ENCODE results near the gene TRAPPC8.
"Not testable (repeated sequence)": the region's sequence is repeated elsewhere in the genome, so short reads cannot be mapped to it uniquely, and the experiment has no call there.

TRAPPC8 gene

GRCh38 chr18:31942999-31943877, at the start of gene TRAPPC8:
TRAPPC8 (minus strand) TSS chr18:31943128; CDS start chr18:31942764, 364 bp downstream.
- in situ Hi-C loops (cut with HindIII; ENCODE audit: low sequenced_read_pairs), result no loop called here

GRCh38 chr18:31990823-31991222, 47.9 kb upstream of the TRAPPC8 start:
- in situ Hi-C loops (cut with HindIII; ENCODE audit: low sequenced_read_pairs), result no loop called here

DNA sequence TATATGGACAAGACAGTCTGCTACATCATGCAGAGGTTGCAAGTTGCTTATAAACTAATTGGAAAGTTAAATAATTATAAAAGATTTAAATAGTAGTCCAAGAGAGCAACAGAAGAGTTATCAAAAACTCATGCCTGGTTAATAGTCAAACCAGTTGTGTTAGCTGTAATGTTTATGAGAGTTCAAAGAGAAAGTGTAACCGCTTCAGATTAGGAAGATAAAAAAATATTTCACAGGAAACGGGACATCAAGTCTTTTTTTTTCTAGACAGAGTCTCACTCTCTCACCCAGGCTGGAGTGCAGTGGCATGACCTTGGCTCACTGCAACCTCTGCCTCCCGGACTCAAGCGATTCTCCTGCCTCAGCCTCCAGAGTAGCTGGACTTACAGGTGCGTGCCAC, 41.0 kb upstream of the TRAPPC8 start:
- in situ Hi-C loops (cut with HindIII; ENCODE audit: low sequenced_read_pairs), result no loop called here

- in situ Hi-C loops (cut with HindIII; ENCODE audit: low sequenced_read_pairs), result no loop called here
Observed at GRCh38 chr18:31983020-31983419, 40.1 kb upstream of the TRAPPC8 start.

- in situ Hi-C loops (cut with HindIII; ENCODE audit: low sequenced_read_pairs), result no loop called here
Observed at GRCh38 chr18:31980863-31981262, 37.9 kb upstream of the TRAPPC8 start.

- in situ Hi-C loops (cut with HindIII; ENCODE audit: low sequenced_read_pairs), result no loop called here
Observed at GRCh38 chr18:31979714-31980113, 36.8 kb upstream of the TRAPPC8 start.

GRCh38 chr18:31978616-31979015, 35.7 kb upstream of the TRAPPC8 start:
- in situ Hi-C loops (cut with HindIII; ENCODE audit: low sequenced_read_pairs), result no loop called here

DNA sequence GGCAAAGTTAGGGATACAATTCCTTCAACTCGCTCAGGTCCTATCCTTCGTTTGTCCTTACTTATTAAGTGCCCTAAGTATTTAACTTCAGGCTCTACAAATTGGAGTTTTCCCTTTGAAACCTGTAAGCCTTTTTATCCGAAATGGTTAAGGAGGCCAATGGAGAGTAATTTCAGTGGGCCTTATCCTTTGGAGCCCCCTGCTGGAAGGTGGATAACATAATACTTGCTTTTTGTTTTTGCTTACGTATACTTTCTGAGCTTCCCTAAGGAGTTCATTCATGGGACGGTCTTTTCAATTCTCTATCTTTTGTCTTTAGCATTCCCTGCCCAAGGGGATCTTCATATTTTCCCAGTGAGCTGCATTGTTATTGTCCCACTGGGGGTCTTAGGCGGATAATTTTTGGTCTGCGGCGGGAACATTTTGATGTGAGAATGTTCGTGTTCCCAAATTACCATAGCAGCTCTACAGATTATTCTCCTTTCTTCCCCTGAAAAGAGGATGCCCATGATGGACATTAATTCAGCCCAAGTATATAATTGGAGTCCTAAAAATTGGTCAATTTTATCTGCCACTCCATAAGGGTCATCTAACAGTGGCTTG, 34.4 kb upstream of the TRAPPC8 start:
- in situ Hi-C loops (cut with HindIII; ENCODE audit: low sequenced_read_pairs), result no loop called here

DNA sequence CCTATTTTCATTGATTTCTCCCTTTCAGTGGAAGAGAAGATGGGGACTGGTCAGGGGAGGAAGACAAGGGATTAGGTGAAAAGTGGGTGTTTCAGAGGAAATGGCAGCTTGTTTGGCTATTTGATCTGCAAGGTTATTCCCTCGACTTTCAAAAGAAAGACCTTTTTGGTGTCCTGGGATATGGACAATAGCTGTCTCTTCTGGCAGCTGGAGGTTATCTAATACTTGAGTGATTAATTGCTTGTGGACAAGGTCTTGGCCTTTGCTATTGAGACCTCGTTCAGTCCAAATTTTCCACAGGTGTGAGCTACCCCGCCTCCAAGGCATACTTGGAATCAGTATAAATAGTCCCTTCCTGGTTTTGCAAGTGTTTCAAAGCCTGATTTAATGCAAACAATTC, 33.3 kb upstream of the TRAPPC8 start:
- in situ Hi-C loops (cut with HindIII; ENCODE audit: low sequenced_read_pairs), result no loop called here

DNA sequence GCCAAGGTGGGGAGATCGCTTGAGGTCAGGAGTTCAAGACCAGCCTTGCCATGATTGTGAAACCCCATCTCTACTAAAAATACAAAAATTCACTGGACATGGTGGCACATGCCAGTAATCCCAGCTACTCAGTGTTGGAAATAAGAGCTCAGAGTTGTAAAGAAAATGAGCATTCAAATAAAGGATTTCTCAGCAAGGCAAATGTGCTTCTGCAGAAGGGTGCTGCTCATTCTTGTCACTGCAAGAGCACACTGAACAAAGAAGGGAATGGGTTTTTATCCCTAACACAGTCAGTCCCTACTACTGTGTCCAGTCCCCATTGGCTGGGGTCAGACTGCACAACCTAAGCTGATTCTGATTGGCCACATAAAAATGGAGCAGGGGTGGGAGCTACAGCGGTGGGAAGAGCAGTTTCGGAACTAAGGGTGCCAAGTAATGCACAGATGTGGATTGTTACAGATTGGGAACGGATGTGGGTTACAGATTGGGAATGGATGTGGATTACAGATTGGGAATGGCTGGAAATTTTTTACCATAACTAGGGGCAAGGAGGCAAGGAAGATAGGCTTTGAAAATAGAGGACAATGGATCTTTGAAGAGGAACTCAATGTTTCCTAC, 31.1 kb upstream of the TRAPPC8 start:
- in situ Hi-C loops (cut with HindIII; ENCODE audit: low sequenced_read_pairs), result no loop called here

DNA sequence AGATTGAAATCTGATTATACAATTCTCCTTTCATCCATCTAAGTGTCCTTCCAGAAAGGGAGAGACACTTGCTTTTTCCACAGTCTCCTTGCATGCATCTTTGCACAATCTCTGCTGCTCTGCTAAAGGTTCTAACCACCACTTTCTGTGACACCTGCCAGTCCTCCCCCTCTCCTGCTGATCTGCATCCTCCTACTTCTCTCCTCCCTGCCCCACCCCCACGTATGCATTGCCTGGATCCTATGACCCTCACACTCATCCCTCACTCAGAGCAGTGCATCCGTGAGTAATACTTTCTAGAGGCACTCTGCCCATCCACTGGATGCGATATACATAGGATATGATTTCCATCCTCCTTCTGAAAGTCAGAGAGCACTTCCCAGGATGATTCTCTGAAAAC, 27.7 kb upstream of the TRAPPC8 start:
- in situ Hi-C loops (cut with HindIII; ENCODE audit: low sequenced_read_pairs), result no loop called here

DNA sequence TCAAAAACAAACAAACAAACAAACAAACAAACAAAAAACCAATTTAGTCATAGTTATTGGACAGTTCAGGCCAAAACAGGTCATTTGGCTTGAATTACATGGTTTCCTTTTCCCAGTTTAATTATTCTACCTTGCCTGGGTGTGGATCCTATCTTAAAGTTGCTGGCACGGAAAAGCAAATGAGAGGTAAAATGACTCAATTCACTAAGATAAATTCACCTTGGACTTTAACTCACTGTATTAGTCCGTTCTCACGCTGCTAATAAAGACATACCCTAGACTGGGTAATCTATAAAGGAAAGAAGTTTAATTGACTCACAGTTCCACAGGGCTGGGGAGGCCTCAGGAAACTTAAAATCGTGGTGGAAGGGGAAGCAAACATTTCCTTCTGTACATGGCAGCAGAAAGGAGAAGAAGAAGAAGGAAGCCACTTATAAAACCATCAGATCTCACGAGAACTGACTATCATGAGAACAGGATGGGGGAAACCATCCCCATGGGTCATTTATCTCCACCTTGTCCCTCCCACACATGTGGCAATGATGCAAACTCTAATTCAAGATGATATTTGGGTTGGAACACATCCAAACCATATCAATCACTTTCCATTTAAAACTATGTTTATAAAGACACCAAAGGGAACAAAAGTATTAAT, 22.5 kb upstream of the TRAPPC8 start:
- in situ Hi-C loops (cut with HindIII; ENCODE audit: low sequenced_read_pairs), result no loop called here

GRCh38 chr18:31957728-31958127, 14.8 kb upstream of the TRAPPC8 start:
- in situ Hi-C loops (cut with HindIII; ENCODE audit: low sequenced_read_pairs), result no loop called here

GRCh38 chr18:31954349-31954748, 11.4 kb upstream of the TRAPPC8 start:
- in situ Hi-C loops (cut with HindIII; ENCODE audit: low sequenced_read_pairs), result no loop called here

DNA sequence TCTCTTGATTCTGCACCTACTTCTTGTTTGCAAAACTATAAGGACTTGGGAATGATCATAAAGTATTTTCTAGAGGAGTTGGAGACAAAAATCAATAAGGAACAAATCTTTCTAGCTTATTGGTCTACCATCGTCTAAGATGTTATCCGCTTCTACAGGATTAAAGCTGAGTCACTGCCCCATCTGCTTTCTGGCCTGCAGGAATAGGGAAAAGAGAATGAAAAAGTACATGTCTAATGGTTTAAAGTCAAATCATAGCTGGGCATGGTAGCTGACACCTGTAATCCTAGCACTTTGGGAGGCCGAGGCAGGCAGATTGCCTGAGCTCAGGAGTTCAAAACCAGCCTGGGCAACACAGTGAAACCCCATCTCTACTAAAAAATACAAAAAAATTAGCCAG, 10.8 kb upstream of the TRAPPC8 start:
- in situ Hi-C loops (cut with HindIII; ENCODE audit: low sequenced_read_pairs), result not testable (repeated sequence)

DNA sequence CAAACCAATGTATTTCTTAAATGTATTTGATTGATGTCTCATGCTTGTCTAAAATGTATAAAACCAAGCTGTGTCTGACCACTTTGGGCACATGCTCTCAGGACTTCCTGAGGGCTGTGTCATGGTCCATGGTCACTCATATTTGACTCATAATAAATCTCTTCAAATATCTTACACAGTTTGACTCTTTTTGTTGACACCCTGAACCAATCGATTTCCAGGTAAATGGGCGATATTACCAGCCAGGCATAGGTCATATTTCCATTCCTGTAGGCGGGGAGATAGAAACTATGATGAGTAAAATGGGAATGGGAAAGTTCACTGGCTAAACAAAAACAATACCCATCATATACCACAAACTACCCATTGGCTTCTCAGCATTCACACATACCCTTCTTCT, 9.3 kb upstream of the TRAPPC8 start:
- in situ Hi-C loops (cut with HindIII; ENCODE audit: low sequenced_read_pairs), result no loop called here

DNA sequence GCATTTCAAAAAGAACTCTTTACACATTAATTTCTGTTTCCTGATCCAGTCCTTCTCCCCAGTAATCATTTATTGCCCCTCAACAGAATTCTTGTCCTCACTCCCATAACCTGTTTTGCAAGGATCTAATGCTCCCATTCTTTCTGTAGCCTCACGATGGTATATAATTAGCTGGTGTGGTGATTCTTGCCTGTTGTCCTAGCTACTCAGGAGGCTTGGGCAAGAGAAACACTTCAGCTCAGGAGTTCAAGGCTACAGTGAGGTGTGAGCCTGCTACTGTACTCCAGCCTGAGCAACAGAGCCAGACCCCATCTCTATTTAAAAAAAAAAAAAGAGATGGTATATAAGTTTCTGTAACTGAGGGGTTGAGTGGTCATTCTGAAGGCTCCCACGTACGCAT, 7.7 kb upstream of the TRAPPC8 start:
- in situ Hi-C loops (cut with HindIII; ENCODE audit: low sequenced_read_pairs), result no loop called here

GRCh38 chr18:31948349-31948748, 5.4 kb upstream of the TRAPPC8 start:
- in situ Hi-C loops (cut with HindIII; ENCODE audit: low sequenced_read_pairs), result not testable (repeated sequence)

GRCh38 chr18:31946305-31947046, 3.5 kb upstream of the TRAPPC8 start:
- in situ Hi-C loops (cut with HindIII; ENCODE audit: low sequenced_read_pairs), result no loop called here

- in situ Hi-C loops (cut with HindIII; ENCODE audit: low sequenced_read_pairs), result no loop called here
Observed at GRCh38 chr18:31943878-31944816, 1.2 kb upstream of the TRAPPC8 start.

Data from endothelial cell of hepatic sinusoid (primary cell).